SK-N-SH treated with all-trans-retinoic acid at 6 μM for 48 hours (cell line): ENCODE measurements around the gene ST6GALNAC5.

Source experiments
- ATAC-seq: fragments of 200-7000 bp; cut with Tn5 transposase; 3 replicates; pipeline ENCODE4 v1.9.1; 2020; ENCODE audit warnings: mild to moderate bottlenecking, moderate library complexity
- ARNTL ChIP-seq: fragments of 450-650 bp; formaldehyde crosslinking; IDR thresholded peaks from 2 replicates; pipeline ENCODE4 v1.5.0; 2020; ENCODE audit warnings: low read depth, mild to moderate bottlenecking, moderate library complexity, borderline replicate concordance
- BACH2 ChIP-seq: fragments of 250-450 bp; sonication (Bioruptor Pico); IDR thresholded peaks from 2 replicates; pipeline ENCODE4 v1.9.0; 2021; ENCODE audit warnings: mild to moderate bottlenecking, borderline replicate concordance
- CSDC2 ChIP-seq: fragments of 250-450 bp; sonication (Bioruptor Pico); IDR thresholded peaks from 2 replicates; pipeline ENCODE4 v1.5.0; 2020; ENCODE audit warnings: mild to moderate bottlenecking, moderate library complexity
- ESRRG ChIP-seq: fragments of 250-450 bp; sonication (Bioruptor Pico); IDR thresholded peaks from 2 replicates; pipeline ENCODE4 v1.6.1; 2021; ENCODE audit warnings: mild to moderate bottlenecking
- ISL1 ChIP-seq: fragments of 250-450 bp; sonication (Bioruptor Pico); IDR thresholded peaks from 2 replicates; pipeline ENCODE4 v2.1.2; 2022; ENCODE audit warnings: mild to moderate bottlenecking, moderate library complexity
- OSR1 ChIP-seq: fragments of 250-450 bp; sonication (Bioruptor Pico); IDR thresholded peaks from 2 replicates; pipeline ENCODE4 v1.8.0; 2022; ENCODE audit warnings: moderate library complexity, mild to moderate bottlenecking, inconsistent platforms
- PPARA ChIP-seq: fragments of 250-450 bp; sonication (Bioruptor Pico); IDR thresholded peaks from 2 replicates; pipeline ENCODE4 v1.5.0; 2020; ENCODE audit warnings: mild to moderate bottlenecking, borderline replicate concordance
- RARB ChIP-seq: fragments of 250-450 bp; sonication (Bioruptor Pico); IDR thresholded peaks from 2 replicates; pipeline ENCODE4 v1.8.0; 2021; ENCODE audit warnings: mild to moderate bottlenecking, moderate library complexity
- SNAI2 ChIP-seq: fragments of 250-450 bp; sonication (Bioruptor Pico); IDR thresholded peaks from 2 replicates; pipeline ENCODE4 v1.5.0; 2020; ENCODE audit warnings: mild to moderate bottlenecking, moderate library complexity
- TCF4 ChIP-seq: fragments of 250-450 bp; sonication (Bioruptor Pico); IDR thresholded peaks from 2 replicates; pipeline ENCODE4 v1.8.0; 2021; ENCODE audit warnings: mild to moderate bottlenecking, moderate library complexity, borderline replicate concordance
- TOX ChIP-seq: fragments of 250-450 bp; sonication (Bioruptor Pico); IDR thresholded peaks from 2 replicates; pipeline ENCODE4 v1.8.0; 2021; ENCODE audit warnings: mild to moderate bottlenecking, moderate library complexity, borderline replicate concordance
- ZC3H10 ChIP-seq: fragments of 250-450 bp; sonication (Bioruptor Pico); IDR thresholded peaks from 2 replicates; pipeline ENCODE4 v1.5.1; 2021; ENCODE audit warnings: mild to moderate bottlenecking, moderate library complexity
- ZFP3 ChIP-seq: fragments of 250-450 bp; sonication (Bioruptor Pico); IDR thresholded peaks from 2 replicates; pipeline ENCODE4 v1.5.0; 2020; ENCODE audit warnings: mild to moderate bottlenecking, moderate library complexity
- ZFP30 ChIP-seq: fragments of 450-650 bp; formaldehyde crosslinking; IDR thresholded peaks from 2 replicates; pipeline ENCODE4 v1.5.0; 2022; ENCODE audit warnings: mild to moderate bottlenecking, moderate library complexity
- ZNF565 ChIP-seq: fragments of 450-650 bp; formaldehyde crosslinking; conservative IDR thresholded peaks from 2 replicates; pipeline ENCODE4 v1.5.0; 2020; ENCODE audit warnings: low read depth, mild to moderate bottlenecking, moderate library complexity
- ZNF70 ChIP-seq: fragments of 450-650 bp; formaldehyde crosslinking; IDR thresholded peaks from 2 replicates; pipeline ENCODE4 v1.5.0; 2020; ENCODE audit warnings: mild to moderate bottlenecking, moderate library complexity
- ZNF8 ChIP-seq: fragments of 450-650 bp; formaldehyde crosslinking; IDR thresholded peaks from 2 replicates; pipeline ENCODE4 v1.5.0; 2020; ENCODE audit warnings: mild to moderate bottlenecking, moderate library complexity
- TF ChIP-seq, protein P1 (sequence below): fragments of 250-450 bp; sonication (Bioruptor Pico); IDR thresholded peaks from 2 replicates; pipeline ENCODE4 v1.5.0; 2020; ENCODE audit warnings: mild to moderate bottlenecking, moderate library complexity
- TF ChIP-seq, protein P2 (sequence below): fragments of 250-450 bp; sonication (Bioruptor Pico); IDR thresholded peaks from 2 replicates; pipeline ENCODE4 v1.8.0; 2020; ENCODE audit warnings: mild to moderate bottlenecking, moderate library complexity, borderline replicate concordance
- TF ChIP-seq, protein P3 (sequence below): fragments of 250-450 bp; sonication (Bioruptor Pico); IDR thresholded peaks from 2 replicates; pipeline ENCODE4 v1.5.1; 2021; ENCODE audit warnings: mild to moderate bottlenecking, moderate library complexity
- TF ChIP-seq, protein P4 (sequence below): fragments of 250-450 bp; sonication (Bioruptor Pico); IDR thresholded peaks from 2 replicates; pipeline ENCODE4 v1.5.1; 2020; ENCODE audit warnings: low read depth, mild to moderate bottlenecking, moderate library complexity

The ST6GALNAC5 gene

DNA sequence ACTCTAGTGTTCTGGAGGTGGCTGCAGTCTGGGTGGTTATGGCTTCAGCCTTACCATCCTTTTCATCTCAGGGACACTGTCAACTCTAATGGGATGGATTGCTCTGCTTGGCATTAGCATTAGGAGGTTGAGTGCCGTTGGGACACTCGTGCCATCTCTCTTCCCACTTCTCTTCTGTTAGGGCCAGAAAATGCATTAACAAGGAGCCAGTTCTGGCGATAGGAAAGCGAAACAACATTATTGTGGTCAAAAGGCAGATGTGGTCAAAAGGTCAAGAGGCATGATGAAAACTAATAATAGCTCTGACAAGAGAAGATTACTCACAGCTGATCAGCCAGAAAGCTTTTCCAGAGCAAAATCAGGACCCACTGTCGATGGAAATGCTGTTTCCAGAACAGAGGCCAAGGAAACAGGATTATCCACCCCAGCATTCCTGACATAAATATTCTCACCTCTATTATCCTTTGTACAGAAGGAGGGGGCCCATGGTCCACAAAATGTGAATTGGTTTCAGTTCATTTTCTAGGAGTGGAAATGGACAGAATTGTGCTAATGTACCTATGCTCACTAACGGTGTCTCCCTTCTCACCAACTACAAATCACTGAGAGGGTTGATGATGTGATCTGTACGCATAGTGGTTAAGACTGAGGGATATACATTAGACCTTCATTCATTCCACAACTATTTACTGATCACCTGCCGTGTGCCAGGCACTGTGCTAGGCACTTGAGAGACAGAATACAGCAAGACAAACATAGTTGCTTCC lies 72.0 kb downstream of the ST6GALNAC5 start:
- TF ChIP-seq ISL1 (CRISPR knock-in tag), result peak; percentile 78
- no peak for TF ChIP-seq CSDC2 (CRISPR knock-in tag)
- 0 out of 2 replicates have a peak, but pooled peaks have one; percentile 47 for TF ChIP-seq ZFP3 (CRISPR knock-in tag)
- TF ChIP-seq ZC3H10 (CRISPR knock-in tag), result no peak
- TF ChIP-seq SNAI2 (CRISPR knock-in tag), result no peak
- no peak for TF ChIP-seq PPARA (CRISPR knock-in tag)
- TF ChIP-seq OSR1 (CRISPR knock-in tag), result no peak
- peak; percentile 78 for ATAC-seq

DNA sequence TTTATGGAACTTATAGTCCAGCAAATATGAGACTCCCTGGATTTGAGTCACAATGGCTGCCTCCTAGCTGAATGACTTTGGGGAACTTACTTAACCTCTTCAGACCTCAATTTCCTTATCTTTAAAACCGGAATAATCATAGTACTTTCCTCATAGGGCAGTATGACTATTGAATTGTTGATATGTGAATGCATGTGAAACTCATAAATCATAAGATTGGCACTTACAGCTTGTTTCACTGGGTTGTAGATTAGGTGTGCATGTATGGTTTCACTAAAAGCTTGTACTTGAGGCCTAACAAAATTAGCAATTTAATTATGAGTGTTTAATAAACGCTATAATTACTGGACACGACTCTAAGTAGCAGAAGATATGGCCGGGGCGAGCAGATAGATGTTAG lies 72.5 kb downstream of the ST6GALNAC5 start:
- ATAC-seq, result no peak
- TF ChIP-seq BACH2 (no peak), TOX (CRISPR knock-in tag) (no peak)

DNA sequence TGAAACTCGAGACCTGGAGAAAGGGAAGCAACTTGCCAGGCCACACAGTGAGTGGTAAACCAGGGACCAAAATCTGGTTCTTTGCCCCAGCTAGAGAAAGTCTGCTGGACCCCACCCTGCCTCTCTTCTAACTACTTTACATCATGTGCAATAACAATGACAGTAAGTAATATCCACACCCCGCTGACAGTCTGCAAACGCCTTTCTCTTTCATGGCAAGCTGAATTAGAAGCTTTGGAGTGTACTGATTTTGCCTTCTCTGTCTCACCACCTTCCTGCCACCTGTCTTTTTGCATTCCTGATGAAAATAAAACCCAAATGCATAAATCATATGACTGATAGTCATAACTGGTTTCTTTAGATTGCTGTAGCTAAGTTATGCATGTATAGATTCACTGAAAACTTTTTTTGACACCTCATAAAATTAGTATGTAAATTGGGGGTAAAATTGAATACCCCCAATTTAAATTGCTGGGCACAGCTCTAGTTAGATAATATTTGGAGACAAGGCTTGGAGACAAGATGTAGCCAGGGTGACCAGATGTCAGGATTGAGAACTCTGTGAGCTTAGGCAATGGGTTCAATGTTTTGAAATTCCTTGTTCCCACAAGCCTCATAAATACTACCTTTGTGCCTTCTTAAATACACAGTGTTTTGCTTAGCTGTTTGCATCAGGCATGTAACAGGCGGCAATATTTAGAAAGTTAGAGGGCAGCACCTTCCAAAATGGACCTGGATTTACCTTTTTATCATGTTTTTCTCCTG lies 73.5 kb downstream of the ST6GALNAC5 start:
- ATAC-seq, result no peak
- TF ChIP-seq ZC3H10 (CRISPR knock-in tag), result no peak
- no peak for TF ChIP-seq ZNF8
- TF ChIP-seq PPARA (CRISPR knock-in tag), result no peak
- TF ChIP-seq TOX (CRISPR knock-in tag), result no peak
- TF ChIP-seq ZFP30 (CRISPR knock-in tag), result no peak
- no peak for TF ChIP-seq OSR1 (CRISPR knock-in tag)
- TF ChIP-seq ISL1 (CRISPR knock-in tag), result no peak
- TF ChIP-seq, protein P1, sequence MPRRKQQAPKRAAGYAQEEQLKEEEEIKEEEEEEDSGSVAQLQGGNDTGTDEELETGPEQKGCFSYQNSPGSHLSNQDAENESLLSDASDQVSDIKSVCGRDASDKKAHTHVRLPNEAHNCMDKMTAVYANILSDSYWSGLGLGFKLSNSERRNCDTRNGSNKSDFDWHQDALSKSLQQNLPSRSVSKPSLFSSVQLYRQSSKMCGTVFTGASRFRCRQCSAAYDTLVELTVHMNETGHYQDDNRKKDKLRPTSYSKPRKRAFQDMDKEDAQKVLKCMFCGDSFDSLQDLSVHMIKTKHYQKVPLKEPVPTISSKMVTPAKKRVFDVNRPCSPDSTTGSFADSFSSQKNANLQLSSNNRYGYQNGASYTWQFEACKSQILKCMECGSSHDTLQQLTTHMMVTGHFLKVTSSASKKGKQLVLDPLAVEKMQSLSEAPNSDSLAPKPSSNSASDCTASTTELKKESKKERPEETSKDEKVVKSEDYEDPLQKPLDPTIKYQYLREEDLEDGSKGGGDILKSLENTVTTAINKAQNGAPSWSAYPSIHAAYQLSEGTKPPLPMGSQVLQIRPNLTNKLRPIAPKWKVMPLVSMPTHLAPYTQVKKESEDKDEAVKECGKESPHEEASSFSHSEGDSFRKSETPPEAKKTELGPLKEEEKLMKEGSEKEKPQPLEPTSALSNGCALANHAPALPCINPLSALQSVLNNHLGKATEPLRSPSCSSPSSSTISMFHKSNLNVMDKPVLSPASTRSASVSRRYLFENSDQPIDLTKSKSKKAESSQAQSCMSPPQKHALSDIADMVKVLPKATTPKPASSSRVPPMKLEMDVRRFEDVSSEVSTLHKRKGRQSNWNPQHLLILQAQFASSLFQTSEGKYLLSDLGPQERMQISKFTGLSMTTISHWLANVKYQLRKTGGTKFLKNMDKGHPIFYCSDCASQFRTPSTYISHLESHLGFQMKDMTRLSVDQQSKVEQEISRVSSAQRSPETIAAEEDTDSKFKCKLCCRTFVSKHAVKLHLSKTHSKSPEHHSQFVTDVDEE, result no peak
- TF ChIP-seq ESRRG (CRISPR knock-in tag), result no peak
- no peak for TF ChIP-seq ZNF70
- no peak for TF ChIP-seq ZFP3 (CRISPR knock-in tag)
- no peak for TF ChIP-seq ZNF565 (CRISPR knock-in tag)
- no peak for TF ChIP-seq RARB (CRISPR knock-in tag)
- TF ChIP-seq BACH2, result no peak
- TF ChIP-seq, protein P2, sequence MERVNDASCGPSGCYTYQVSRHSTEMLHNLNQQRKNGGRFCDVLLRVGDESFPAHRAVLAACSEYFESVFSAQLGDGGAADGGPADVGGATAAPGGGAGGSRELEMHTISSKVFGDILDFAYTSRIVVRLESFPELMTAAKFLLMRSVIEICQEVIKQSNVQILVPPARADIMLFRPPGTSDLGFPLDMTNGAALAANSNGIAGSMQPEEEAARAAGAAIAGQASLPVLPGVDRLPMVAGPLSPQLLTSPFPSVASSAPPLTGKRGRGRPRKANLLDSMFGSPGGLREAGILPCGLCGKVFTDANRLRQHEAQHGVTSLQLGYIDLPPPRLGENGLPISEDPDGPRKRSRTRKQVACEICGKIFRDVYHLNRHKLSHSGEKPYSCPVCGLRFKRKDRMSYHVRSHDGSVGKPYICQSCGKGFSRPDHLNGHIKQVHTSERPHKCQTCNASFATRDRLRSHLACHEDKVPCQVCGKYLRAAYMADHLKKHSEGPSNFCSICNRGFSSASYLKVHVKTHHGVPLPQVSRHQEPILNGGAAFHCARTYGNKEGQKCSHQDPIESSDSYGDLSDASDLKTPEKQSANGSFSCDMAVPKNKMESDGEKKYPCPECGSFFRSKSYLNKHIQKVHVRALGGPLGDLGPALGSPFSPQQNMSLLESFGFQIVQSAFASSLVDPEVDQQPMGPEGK (CRISPR knock-in tag), result no peak

DNA sequence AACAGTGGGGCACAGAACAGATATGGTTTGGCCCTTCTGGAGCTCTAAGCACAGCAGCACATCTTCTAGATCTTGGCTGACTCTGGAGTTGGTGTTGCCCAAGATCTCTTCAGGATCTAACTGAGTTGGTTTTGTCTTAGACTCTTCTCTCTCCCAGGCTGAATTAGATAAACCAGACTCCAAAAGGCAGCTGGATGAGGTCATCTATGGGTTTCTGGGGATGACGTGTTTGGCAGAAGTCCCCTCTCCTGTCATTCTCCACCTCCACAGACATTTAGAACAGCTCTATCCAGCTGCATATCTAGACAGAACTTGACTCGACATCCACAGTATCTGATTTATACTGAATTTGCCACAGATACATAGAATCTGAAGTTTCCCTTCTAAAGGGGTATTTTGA lies 75.3 kb downstream of the ST6GALNAC5 start:
- peak; percentile 25; the same call in 2 of the 3 replicates for ATAC-seq

More for the DNA sequence above, 75.3 kb downstream of the ST6GALNAC5 start:
- TF ChIP-seq ZC3H10 (CRISPR knock-in tag), result no peak
- TF ChIP-seq, protein P3, sequence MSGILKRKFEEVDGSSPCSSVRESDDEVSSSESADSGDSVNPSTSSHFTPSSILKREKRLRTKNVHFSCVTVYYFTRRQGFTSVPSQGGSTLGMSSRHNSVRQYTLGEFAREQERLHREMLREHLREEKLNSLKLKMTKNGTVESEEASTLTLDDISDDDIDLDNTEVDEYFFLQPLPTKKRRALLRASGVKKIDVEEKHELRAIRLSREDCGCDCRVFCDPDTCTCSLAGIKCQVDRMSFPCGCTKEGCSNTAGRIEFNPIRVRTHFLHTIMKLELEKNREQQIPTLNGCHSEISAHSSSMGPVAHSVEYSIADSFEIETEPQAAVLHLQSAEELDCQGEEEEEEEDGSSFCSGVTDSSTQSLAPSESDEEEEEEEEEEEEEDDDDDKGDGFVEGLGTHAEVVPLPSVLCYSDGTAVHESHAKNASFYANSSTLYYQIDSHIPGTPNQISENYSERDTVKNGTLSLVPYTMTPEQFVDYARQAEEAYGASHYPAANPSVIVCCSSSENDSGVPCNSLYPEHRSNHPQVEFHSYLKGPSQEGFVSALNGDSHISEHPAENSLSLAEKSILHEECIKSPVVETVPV (CRISPR knock-in tag), result no peak
- TF ChIP-seq, protein P1, result no peak
- TF ChIP-seq PPARA (CRISPR knock-in tag), result no peak
- no peak for TF ChIP-seq BACH2
- peak; percentile 45; the same call in 1 of the 2 replicates for TF ChIP-seq ZFP3 (CRISPR knock-in tag)
- TF ChIP-seq, protein P4, sequence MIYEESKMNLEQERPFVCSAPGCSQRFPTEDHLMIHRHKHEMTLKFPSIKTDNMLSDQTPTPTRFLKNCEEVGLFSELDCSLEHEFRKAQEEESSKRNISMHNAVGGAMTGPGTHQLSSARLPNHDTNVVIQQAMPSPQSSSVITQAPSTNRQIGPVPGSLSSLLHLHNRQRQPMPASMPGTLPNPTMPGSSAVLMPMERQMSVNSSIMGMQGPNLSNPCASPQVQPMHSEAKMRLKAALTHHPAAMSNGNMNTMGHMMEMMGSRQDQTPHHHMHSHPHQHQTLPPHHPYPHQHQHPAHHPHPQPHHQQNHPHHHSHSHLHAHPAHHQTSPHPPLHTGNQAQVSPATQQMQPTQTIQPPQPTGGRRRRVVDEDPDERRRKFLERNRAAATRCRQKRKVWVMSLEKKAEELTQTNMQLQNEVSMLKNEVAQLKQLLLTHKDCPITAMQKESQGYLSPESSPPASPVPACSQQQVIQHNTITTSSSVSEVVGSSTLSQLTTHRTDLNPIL (CRISPR knock-in tag), result peak; percentile 61; the same call in 1 of the 2 replicates
- no peak for TF ChIP-seq OSR1 (CRISPR knock-in tag)
- TF ChIP-seq ZFP30 (CRISPR knock-in tag), result no peak
- no peak for TF ChIP-seq ZNF70
- no peak for TF ChIP-seq TCF4 (CRISPR knock-in tag)
- TF ChIP-seq TOX (CRISPR knock-in tag), result no peak
- no peak for TF ChIP-seq ARNTL (CRISPR knock-in tag)
- no peak for TF ChIP-seq ESRRG (CRISPR knock-in tag)
- no peak for TF ChIP-seq ZNF8
- peak; percentile 45; the same call in 1 of the 2 replicates for TF ChIP-seq ISL1 (CRISPR knock-in tag)
